SK-N-SH (cell line): ENCODE measurements around the gene SEC16B.

ENCODE experiments used
- CTCF ChIP-seq: fragments of 200-600 bp; sonication (generic); IDR thresholded peaks from 2 replicates; pipeline ENCODE4 v1.6.1; 2017; ENCODE audit warnings: antibody characterized with exemption, mild to moderate bottlenecking, moderate library complexity
- USF2 ChIP-seq: fragments of 150-350 bp; IDR thresholded peaks from 2 replicates; pipeline ENCODE4 v1.6.1; 2017; ENCODE audit warnings: antibody characterized with exemption, low read length, low read depth, borderline replicate concordance

- TF ChIP-seq CTCF (no peak), USF2 (no peak)
Measured at GRCh38 chr1:178010674-178011464, 41.0 kb upstream of the SEC16B start.
